DMS 273 (cell line): ENCODE results near the gene DSCAML1.
A peak's percentile ranks its signal among the peaks of the same experiment; 100 is the strongest.

Experiments
- DNase-seq: peaks from one replicate; lab custom pipeline; 2025; ENCODE audit not compliant: unreplicated experiment; lab: John Stamatoyannopoulos, UW

Gene DSCAML1

DNA sequence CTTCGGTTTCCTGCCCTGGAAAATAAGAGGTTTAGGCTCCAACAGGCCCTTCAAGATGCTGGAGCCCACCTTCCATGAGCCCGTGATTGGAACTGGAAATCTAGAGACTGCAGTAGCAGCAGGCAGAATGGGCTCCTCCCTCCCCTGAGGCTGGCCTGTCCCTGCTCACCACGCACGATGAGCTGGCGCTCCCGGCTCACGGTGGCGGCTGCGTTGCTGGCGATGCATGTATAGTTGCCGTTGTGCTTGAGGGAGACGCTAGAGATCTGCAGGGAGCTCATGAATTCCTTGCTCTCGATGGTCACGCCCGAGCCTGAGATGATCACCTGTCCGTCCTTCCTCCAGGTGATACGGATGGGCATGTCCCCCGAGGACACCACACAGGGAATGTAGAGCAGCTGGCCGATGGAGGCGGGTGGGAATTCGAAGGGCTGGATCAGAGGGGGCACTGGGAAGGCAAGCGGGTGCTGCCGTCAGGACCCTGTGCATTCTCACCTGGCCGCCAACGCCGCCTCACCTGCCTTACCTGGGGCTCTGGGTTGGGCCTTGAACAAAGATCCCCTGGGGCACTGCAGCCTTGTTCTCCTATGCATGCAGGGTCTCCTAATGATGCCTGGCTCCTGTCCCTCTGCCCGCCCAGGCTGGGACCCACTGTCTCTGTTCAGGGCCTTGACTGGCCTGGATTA, 291.6 kb downstream of the DSCAML1 start:
- DNase-seq: no peak

DNA sequence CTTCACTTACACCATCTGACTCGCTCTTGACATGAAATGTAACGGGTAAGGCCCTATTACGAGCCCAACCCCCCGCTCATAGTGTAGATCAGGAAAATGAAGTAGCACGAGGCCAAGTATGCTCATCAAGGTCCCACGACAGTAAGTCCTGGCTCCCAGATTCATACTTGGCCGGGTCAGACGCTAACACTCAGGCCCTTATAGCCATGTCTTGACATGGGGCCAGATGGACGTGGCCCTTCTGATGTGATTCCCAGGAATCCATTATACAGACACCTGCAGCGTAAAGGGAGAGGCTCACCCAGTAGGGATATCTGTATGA, 294.3 kb downstream of the DSCAML1 start:
- no peak for DNase-seq

GRCh38 chr11:117502015-117502778, 294.8 kb downstream of the DSCAML1 start:
- no peak for DNase-seq

DNA sequence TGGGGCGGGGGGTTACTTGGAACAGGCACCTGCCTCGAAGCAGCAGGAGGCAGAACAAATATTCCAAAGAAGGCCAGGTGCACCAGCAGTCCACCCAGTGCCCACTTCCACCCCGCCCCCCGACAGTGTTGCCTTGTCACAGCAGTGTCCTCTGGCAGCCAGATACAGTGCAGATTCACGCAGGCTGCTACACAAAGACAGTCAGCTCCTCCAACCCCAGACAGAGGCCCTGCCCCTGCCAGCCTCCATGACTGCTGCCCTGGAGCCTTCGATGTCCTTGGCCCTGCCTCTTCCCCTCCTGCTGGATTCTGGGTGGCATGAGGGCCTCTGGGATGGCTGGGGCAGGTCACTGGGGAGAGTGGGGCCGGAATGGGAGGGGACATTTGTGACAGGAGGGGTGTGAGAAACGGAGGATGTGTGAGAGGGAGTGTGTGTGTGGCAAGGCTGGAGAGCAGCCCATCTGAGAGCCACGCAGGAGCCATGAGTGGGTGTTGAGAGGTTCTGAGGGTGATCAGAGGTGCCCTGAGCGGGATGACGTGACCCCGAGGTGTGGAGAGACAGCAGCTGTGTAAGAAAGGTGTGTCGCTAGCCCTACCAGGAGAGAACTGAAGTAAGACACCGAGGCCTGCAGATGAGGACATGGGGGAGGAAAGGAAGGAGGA, 295.6 kb downstream of the DSCAML1 start:
- no peak for DNase-seq

GRCh38 chr11:117498791-117499190, 298.2 kb downstream of the DSCAML1 start:
- DNase-seq: no peak

GRCh38 chr11:117497206-117497951, 299.6 kb downstream of the DSCAML1 start:
- no peak for DNase-seq

GRCh38 chr11:117495357-117495756, 301.7 kb downstream of the DSCAML1 start:
- DNase-seq: no peak

- peak; percentile 30 for DNase-seq
Observed at GRCh38 chr11:117492578-117493251, 304.3 kb downstream of the DSCAML1 start.

DNA sequence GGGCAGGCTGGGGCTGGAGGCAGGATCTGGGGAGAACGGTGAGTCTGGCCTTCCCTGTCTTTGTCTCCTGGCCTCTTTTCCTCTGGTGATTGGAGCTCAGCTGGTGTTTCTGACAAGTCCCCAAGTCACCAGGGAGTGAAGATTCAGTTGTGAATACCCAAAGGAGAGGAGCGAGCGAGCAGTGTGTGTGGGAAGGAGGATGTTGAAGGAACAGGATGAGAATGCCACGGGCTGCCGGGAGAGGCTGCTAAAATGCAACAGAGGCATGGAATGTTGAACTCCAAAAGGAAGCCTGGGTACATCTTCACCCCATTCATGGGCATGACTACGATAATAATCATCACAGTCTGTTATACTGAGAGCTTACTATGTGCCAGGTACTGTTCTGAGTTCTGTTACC, 306.1 kb downstream of the DSCAML1 start:
- DNase-seq: no peak

- DNase-seq: peak; percentile 4
Observed at GRCh38 chr11:117489999-117490679, 306.9 kb downstream of the DSCAML1 start.

DNA sequence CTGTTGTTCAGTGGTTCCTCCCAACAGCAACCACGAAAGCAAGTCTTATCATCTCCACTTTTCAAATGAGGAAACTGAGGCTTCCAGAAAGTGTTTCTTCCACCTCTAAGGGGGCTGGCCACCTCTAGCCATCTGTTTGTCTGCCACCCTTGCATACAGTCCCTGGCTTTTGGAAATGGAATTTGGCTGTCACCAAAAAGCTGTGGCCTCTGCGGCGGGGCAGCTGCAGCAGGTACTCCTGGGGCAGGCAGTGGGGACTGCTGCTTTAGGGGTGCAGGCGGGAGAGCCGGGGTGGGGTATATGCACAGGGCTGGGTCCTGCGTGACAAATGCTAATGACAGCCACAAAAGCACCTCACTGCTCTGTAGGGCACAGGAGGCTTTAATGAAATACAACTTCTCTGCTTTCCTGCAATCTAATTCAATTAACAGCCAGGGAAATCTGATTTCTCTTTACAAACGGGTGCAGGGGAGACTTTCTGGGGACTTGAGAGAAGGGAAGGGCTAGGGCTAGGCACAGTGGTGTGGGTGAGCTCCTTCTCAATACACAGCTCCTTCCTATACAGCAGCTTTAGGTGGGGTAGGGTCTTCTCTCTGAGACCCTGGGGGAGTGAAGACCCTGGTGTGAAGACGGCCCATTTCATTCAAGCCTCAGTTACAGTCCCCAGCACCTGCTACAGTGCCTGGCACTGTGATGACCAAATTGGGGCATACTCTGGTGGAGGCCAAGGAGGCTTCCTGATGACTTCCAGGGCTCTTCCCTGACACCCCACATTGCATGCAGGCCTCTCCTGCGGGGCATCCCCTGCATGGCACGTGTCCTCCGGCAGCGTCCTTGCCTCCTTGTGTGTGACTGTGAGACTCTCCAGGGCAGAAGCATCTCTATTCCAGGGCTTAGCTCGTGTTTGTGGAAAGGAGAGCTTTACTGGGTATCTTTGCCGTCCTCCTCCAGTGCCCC, 307.7 kb downstream of the DSCAML1 start:
- DNase-seq: no peak

DNA sequence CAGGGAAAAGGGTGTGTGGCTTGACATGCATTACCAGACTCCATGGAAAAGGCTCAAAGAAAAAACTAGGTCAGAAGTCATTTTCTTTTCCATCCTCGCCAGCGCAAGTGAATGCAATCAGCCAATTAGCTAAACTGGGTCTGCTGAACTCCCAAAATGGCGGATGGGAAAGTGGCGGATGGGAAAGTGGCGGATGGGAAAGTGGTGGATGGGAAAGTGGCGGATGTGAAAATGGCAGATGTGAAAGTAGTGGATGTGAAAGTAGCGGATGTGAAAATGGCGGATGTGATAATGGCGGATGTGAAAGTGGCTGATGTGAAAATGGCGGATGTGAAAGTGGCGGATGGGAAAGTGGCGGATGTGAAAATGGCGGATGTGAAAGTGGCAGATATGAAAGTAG, 311.0 kb downstream of the DSCAML1 start:
- DNase-seq: no peak

GRCh38 chr11:117484156-117484555, 312.9 kb downstream of the DSCAML1 start:
- DNase-seq: no peak

- DNase-seq: peak; percentile 7
Observed at GRCh38 chr11:117483372-117483771, 313.6 kb downstream of the DSCAML1 start.

DNA sequence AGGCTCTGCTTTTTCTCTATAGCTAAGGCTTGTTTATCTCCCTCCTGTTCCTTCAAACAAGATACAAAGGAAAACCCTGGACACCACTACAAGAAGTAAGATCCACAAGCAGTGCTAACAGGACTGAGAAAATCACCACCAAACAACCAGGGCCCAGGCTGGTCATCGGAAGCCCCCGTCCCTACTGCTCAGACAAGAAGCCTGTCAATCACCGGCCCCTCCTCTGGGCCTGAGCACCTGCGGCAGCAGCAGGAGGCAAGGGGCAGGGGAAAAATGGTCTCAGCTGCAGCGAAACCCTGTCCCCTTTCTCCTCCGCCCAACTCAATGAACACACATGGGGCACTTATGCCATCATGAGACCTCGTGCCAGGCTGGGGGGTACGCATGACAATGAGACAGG, 314.1 kb downstream of the DSCAML1 start:
- no peak for DNase-seq

DNA sequence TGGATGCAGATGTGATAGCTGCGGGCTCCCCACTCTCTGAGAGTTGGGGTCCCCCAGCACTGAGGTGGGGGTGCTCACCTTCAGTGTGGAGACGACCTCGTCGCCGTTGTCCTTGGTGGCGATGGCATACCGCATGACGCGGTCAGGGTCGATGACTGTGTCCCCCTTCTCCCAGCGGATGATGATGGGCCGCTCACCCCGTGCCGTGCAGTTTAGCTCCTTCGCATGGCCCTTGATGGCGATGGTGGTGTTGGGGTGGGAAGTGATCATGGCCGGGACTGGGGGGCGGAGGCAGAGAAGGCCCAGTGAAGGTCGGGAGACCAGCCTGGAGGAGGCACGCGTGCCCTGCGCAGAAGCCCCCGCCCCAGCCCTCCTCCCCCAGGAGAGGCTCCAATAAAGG, 315.1 kb downstream of the DSCAML1 start:
- no peak for DNase-seq

DNA sequence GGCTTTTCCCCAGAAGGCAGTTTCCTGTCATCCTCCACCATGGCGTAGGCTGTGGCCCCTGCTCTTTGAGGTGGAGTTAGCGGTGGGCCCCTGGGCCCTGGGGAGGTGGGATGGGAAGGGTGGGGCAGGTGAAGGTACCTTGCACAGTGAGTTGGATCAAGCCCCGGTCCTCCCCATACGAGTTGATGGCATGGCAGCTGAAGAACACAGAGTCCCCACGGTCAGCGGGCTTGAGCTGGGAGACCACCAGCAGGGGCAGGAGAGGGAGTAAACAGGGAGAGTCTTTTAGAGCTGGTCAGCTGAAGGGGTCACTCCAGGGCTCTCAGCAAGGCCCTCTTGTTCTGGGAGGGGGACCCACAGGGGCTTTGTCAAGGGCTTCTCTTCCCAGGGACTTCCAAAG, 316.0 kb downstream of the DSCAML1 start:
- DNase-seq: no peak

DNA sequence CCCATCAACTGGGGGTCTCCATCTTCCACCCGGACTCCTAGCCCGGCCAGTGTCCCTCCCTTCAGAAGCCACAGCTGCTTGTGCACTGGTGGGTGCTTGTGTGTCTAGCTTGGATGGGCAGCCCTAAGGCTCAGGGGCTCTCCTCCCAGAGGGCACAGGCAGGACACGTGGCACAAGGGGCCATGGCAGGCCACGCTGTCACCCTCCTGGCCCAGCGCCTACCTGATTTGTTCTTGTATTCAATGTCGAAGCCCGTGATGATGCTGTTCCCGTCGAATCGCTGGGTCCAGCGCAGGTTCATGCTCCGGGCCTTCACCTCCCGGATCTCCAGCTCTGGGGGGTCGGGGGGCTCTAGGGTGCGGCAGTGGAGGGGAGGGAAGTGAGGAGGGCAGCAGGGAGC, 316.8 kb downstream of the DSCAML1 start:
- no peak for DNase-seq

DNA sequence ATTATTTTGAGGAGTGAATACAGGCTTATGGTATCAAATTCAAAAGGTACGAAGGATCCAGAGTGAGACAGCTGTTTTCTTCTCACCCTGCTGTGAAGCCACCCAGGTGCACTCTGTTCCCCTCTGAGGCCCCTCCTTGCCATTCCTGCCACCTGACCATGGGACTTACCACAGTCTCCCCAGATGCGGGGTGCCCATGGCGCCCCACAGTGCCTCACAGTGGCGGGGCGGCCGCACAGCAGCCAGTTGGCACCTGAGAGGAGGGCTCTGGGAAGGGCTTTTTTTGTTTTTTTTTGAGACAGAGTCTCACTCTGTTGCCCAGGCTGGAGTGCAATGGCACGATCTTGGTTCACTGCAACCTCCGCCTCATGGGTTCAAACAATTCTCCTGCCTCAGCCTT, 317.6 kb downstream of the DSCAML1 start:
- DNase-seq: peak; percentile 16
